HCEC 1CT (cell line): ENCODE results near the gene DISC1.

Source experiments
- DNase-seq: peaks from one replicate; pipeline ENCODE4 v3.0.0-alpha.2; 2017

Gene DISC1

DNA sequence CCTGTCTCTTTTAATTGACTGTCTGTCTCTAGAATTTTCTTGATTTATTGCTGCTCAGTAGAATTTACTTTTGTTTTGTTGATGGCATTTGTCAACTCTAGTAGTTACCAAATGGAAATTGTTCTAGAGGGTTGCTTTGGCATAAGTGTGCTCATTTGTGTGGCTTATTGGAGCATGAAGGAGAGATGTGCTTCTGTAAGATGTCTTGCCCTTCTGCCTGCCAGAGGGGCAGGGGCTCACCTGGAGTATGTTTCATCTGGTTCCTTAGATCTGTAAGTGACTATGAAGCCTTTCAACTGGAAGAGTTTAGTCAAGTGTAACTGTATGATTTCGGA lies 345.5 kb downstream of the DISC1 start:
- DNase-seq = no peak

DNA sequence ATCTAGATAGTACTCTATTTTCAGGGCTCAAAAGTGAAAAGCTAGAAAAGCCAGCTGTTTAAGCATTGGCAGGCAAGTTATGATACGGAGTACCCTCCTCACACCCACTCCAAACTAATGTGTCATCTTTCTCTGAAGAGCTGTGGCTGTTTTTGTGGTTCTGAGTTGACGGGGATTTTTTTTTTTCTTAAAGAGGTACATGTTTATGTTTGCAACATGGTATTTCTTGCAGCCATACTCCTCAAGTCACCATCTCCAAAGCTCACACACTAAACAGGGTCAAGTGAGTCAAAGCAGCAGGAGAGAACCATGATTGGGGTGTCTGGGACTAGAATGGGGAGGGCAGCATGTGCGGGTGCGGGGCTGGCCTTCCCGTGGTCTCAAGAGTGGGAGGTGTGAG lies 347.2 kb downstream of the DISC1 start:
- DNase-seq = no peak

GRCh38 chr1:231976231-231976630 lies 349.6 kb downstream of the DISC1 start:
- DNase-seq = no peak

DNA sequence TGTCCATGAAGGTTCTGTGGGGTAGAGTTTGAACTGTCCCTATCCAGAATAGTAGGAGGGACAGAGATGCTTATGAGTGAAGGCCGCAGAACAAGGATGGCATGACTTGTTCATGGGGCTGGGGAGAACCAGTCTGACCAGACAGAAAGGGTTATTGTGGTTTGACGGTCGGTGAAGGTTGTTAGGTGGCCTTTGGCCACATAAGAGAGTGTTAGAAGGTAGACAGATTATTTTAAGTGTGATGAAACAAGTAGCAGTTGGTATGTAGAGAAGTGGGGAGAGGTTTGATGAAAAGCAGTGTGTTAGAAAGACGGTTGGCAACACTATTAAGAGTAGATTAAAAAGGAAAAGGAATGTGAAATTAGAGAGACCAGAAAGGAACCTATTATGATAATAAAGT lies 355.1 kb downstream of the DISC1 start:
- DNase-seq = no peak

GRCh38 chr1:231982871-231983587 lies 356.4 kb downstream of the DISC1 start:
- DNase-seq = no peak

DNA sequence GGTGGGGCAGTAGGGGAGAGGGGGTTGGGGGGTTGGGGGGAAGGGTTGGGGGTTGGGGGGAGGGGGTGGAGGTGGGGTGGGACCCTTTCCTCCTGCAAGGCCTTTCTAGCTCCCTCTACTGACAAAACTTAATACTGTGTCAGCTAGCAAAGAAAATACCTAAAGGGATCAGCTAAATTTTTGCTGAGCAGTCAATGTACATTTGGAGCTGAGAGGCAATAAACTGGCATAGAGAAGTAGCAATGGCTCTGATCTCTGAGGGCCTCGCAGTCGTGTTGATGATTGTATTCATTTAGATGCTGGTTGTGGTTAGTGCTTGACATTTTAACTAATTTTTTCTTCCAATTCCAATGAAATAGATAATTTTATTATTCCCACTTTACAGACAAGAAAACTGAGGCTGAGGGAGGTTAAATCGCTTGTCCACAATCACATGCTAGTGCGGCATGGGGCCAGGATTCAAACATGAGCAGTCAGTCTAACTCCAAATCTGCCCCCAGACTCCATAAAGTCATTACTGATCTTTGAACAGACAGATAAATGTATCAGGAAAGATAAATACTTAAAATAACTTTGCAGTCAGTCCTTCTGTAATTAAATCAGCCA lies 357.1 kb downstream of the DISC1 start:
- DNase-seq = no peak

GRCh38 chr1:231985296-231986023 lies 358.9 kb downstream of the DISC1 start:
- no peak for DNase-seq

- DNase-seq = no peak
These were observed 360.2 kb downstream of the DISC1 start for GRCh38 chr1:231986631-231987336.

- DNase-seq = no peak
These were observed 363.8 kb downstream of the DISC1 start for GRCh38 chr1:231990388-231990787.

GRCh38 chr1:231991231-231991630 lies 364.6 kb downstream of the DISC1 start:
- no peak for DNase-seq

DNA sequence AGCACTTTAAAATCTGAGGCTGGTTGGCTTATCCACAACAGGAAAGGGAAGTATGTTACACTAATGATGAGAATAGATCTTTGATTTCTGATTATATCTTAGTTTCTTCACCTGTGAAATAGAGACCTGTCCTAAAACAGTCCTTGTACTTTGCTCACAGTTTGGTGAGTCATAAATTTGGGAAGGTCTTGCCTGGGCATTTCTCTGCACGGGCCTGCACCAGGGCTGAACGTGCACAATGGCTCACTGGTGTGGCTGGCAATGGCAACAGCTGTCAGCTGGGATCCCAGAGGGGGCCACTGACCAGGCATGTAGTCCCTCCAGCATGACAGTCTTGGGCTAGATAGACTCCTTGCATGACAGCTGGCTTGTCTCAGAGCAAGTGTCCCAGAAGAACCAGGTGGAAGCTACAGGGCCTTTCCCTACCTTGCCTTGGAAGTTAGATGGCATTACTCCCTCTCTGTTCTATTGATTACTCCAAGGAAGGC lies 367.4 kb downstream of the DISC1 start:
- DNase-seq = no peak

DNA sequence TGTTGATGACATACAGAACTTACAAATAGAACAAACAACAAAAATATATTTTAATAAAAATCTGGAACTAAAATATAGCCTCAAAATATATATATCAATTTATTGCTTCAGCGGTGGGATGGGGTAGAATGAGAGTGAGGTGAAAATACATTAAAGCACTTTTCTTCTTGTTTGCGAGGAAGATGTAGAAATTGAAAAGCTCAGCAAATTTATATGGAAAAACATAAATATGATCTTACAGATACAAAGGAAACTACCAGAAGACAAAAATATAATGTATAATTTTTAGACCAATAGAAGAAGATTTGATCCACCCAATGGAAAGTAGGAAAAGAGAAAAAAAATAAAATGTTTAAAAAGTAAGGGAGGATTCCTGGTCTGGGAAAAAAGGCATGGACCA lies 372.2 kb downstream of the DISC1 start:
- DNase-seq = no peak

GRCh38 chr1:232005300-232005699 lies 378.7 kb downstream of the DISC1 start:
- no peak for DNase-seq

DNA sequence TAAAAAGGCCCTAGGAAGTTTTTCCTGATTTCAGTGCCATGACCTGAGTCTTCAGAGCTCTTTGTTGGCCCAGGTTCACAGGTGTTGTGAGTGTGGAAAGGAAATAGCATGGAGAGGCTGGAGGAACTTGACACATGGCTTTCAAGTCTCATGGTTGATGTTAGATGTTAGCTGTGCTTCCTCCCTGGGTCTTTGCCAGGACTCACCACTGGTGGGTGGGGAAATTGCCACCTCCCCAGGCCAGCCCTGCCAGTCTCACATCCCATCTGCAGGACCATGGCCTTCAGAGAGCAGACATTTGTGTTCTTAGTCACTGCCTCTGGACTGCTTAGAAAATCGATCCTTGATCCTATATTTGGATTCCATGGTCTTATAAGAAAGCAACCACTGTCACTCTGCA lies 383.2 kb downstream of the DISC1 start:
- no peak for DNase-seq

DNA sequence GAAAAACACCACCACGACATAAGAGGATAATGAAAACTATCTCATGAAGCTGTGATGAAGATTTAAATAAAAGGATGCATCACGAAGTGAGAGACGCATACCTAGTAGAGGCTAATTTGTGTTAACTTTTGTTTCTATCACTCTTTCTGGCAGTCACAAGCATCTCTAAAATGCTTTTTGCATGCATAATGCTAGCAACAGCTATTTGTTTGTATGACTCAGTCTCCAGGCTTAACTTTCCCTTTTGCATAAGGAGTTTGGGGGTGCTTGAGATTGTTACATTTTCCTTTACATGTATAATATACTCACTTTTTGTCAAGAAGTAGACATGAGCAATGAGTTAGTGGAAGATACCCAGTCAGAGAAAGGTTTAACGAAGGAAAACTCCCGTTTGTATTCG lies 385.4 kb downstream of the DISC1 start:
- DNase-seq = peak; percentile 38

GRCh38 chr1:232012773-232013386 lies 386.3 kb downstream of the DISC1 start:
- peak; percentile 60 for DNase-seq

DNA sequence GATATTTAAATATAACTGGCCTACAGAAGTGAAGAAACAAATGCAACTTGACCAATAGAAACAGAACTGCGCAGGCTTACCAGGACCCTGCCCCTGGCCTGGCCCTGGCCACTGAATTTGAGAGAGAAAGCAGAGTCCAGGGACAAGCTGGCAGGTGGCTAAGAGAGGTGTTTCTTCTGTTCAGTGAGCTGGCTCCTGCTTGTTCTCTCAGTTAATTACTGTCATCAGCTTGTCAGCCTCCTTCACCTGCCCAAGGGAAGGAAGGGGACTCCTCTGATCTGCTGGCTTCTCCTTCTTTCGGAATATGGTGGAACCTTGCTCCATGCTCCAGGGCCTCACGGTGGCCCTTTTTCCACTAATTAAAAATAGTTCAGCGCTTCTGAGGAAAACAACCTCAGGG lies 388.4 kb downstream of the DISC1 start:
- DNase-seq = no peak

- no peak for DNase-seq
These were observed 390.0 kb downstream of the DISC1 start for GRCh38 chr1:232016616-232017015.

DNA sequence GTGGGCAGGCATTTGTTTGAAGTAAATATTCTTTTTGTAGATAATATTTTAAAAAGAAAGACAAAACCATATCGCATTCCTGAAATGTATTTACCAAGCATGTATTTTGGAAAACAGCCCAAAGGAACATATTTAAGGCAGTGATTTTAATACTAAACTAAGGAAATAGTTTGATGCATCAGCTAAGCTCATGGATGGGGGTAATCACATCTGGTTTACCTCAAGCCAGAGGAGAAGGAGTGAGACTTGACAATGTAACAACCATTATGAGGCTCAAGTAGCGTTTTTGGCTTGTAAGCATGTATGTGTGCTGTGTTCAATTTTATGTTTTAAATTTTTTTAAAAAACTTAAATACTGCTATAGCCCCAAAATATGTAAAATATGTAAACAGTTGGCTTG lies 390.5 kb downstream of the DISC1 start:
- DNase-seq = no peak

DNA sequence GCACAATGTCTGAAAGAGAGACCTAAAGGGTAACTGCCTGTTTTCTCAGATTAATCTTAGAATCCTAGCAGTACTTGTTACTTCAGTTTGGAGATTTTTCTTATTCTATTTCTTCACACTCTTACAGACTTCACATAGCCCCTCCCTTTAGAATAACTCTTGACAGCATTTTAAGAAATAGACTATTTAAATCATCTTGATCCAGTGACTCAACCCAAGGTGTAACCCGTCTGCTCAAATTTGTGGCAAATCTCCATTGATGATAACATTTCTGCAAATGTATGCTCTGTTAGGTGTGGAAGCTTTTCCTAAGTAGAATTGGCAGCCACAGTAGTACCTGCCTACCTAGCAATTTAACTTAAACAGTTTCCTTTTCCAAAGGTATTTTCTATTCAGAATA lies 391.2 kb downstream of the DISC1 start:
- DNase-seq = no peak

- no peak for DNase-seq
These were observed 391.8 kb downstream of the DISC1 start for GRCh38 chr1:232018231-232019025.

DNA sequence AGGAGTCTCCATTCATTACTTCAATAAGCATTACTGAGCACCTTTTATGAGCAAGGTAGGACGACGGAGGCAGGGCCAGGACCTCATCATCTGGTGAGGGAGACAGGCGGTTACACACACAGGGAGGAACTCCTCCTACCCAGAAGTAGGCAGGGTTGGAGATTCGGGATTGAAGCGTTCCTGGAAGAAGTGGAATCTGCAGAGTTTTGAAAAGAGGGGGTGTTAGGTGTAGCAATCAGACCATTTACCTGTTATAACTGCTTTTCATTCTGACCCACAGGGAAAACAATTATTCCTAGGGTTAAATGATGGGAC lies 392.4 kb downstream of the DISC1 start:
- no peak for DNase-seq
